ENCODE measurements around the gene VCAN. TPM values are rescaled to one million over a fixed set of nuclear protein-coding genes. Genes with fewer than 3 reads are reported as not detected.

Gene VCAN
- total and polyA plus RNA-seq, 2 experiments from 2014 or later: 98.5 to 327 TPM

GRCh38 chr5:83595217-83595616 is 123.7 kb downstream of the VCAN start:
- in situ Hi-C loops (cut with MboI): no loop called here
- no peak for DNase-seq
- H3F3A ChIP-seq (ENCODE audit: insufficient read depth): no peaks in the 10 kb centered on the region
- no peak overlapping the region for H2AFZ ChIP-seq
- 91 to 97% methylated on average over 3 of the region's 3 CpGs for WGBS, 2 experiments (ENCODE audit: low coverage in 1 of 2, low lambda C conversion rate in 2 of 2, missing lambda C conversion rate in 2 of 2)
- 0 out of 2 replicates have a peak, but pooled peaks cover 4% of the 10 kb centered on the region for H3K27me3 ChIP-seq (replicated peaks; ENCODE audit: insufficient read depth)
- no peak overlapping the region for H3K27ac ChIP-seq
- no peaks in the 10 kb centered on the region for H3K9me2 ChIP-seq (ENCODE audit: insufficient read depth)
- no peak overlapping the region for H3K4me2 ChIP-seq (ENCODE audit: unreplicated experiment)
- TF ChIP-seq EZH2 (IDR thresholded peaks at IDR 0.05; ENCODE audit: insufficient read depth, poor library complexity, severe bottlenecking) (no peak), EZH2phosphoT487 (IDR thresholded peaks at IDR 0.05; ENCODE audit: insufficient read depth, low read depth) (no peak)
- H3K4me3 ChIP-seq: no peak overlapping the region
- no peaks in the 10 kb centered on the region for H4K20me1 ChIP-seq (ENCODE audit: insufficient read depth)
- no peaks in the 10 kb centered on the region for H3K36me3 ChIP-seq (ENCODE audit: low read depth)
- H3K4me1 ChIP-seq (ENCODE audit: insufficient read depth): no peaks in the 10 kb centered on the region
- H3K9me3 ChIP-seq (ENCODE audit: low read depth): no peaks in the 10 kb centered on the region
- no peaks in the 10 kb centered on the region for H3K79me2 ChIP-seq (ENCODE audit: insufficient read depth)
- H3K9ac ChIP-seq: no peak overlapping the region

- Histone ChIP-seq H3F3A (ENCODE audit: insufficient read depth) (no peaks in the 10 kb centered on the region), H3K4me3 (no peak overlapping the region), H2AFZ (no peak overlapping the region), H3K9ac (no peak overlapping the region), H3K27ac (no peak overlapping the region), H3K27me3 (replicated peaks; ENCODE audit: insufficient read depth) (peaks cover 10% of the 10 kb centered on the region; the same call in 1 of the 2 replicates), H3K9me3 (ENCODE audit: low read depth) (no peaks in the 10 kb centered on the region), H3K36me3 (ENCODE audit: low read depth) (no peaks in the 10 kb centered on the region), H3K4me1 (ENCODE audit: insufficient read depth) (no peaks in the 10 kb centered on the region), H3K4me2 (ENCODE audit: unreplicated experiment) (no peak overlapping the region), H3K79me2 (ENCODE audit: insufficient read depth) (no peaks in the 10 kb centered on the region), H4K20me1 (ENCODE audit: insufficient read depth) (no peaks in the 10 kb centered on the region), H3K9me2 (ENCODE audit: insufficient read depth) (no peaks in the 10 kb centered on the region)
- WGBS, 2 experiments (ENCODE audit: low coverage in 1 of 2, low lambda C conversion rate in 2 of 2, missing lambda C conversion rate in 2 of 2): 15 to 21% methylated on average over 3 of the region's 3 CpGs
- DNase-seq: peak; percentile 66
- in situ Hi-C loops (cut with MboI): no loop called here
- TF ChIP-seq EZH2 (IDR thresholded peaks at IDR 0.05; ENCODE audit: insufficient read depth, poor library complexity, severe bottlenecking) (no peak), EZH2phosphoT487 (IDR thresholded peaks at IDR 0.05; ENCODE audit: insufficient read depth, low read depth) (no peak)
Measured at GRCh38 chr5:83608122-83608521, 136.6 kb downstream of the VCAN start.

GRCh38 chr5:83614841-83615240 is 143.3 kb downstream of the VCAN start:
- Histone ChIP-seq H3K9ac (no peak overlapping the region), H3K4me1 (ENCODE audit: insufficient read depth) (no peaks in the 10 kb centered on the region), H2AFZ (no peak overlapping the region), H3K4me3 (no peak overlapping the region), H3K27ac (no peak overlapping the region), H4K20me1 (ENCODE audit: insufficient read depth) (no peaks in the 10 kb centered on the region), H3K9me3 (ENCODE audit: low read depth) (no peaks in the 10 kb centered on the region), H3F3A (ENCODE audit: insufficient read depth) (no peaks in the 10 kb centered on the region), H3K27me3 (replicated peaks; ENCODE audit: insufficient read depth) (peaks cover 7% of the 10 kb centered on the region; the same call in 1 of the 2 replicates), H3K9me2 (ENCODE audit: insufficient read depth) (no peaks in the 10 kb centered on the region), H3K4me2 (ENCODE audit: unreplicated experiment) (no peak overlapping the region), H3K36me3 (ENCODE audit: low read depth) (no peaks in the 10 kb centered on the region), H3K79me2 (ENCODE audit: insufficient read depth) (no peaks in the 10 kb centered on the region)
- TF ChIP-seq EZH2 (IDR thresholded peaks at IDR 0.05; ENCODE audit: insufficient read depth, poor library complexity, severe bottlenecking): no peak
- no peak for TF ChIP-seq EZH2phosphoT487 (IDR thresholded peaks at IDR 0.05; ENCODE audit: insufficient read depth, low read depth)
- in situ Hi-C loops (cut with MboI): no loop called here
- DNase-seq: no peak

GRCh38 chr5:83628360-83628759 is 156.8 kb downstream of the VCAN start:
- no peaks in the 10 kb centered on the region for H3K9me3 ChIP-seq (ENCODE audit: low read depth)
- 35 to 36% methylated on average over 2 of the region's 2 CpGs for WGBS, 2 experiments (ENCODE audit: low coverage in 1 of 2, low lambda C conversion rate in 2 of 2, missing lambda C conversion rate in 2 of 2)
- no peak overlapping the region for H3K9ac ChIP-seq
- 0 out of 2 replicates have a peak, but pooled peaks cover 7% of the 10 kb centered on the region for H3F3A ChIP-seq (ENCODE audit: insufficient read depth)
- H3K27ac ChIP-seq: no peak overlapping the region
- TF ChIP-seq EZH2 (IDR thresholded peaks at IDR 0.05; ENCODE audit: insufficient read depth, poor library complexity, severe bottlenecking): no peak
- no peak for TF ChIP-seq EZH2phosphoT487 (IDR thresholded peaks at IDR 0.05; ENCODE audit: insufficient read depth, low read depth)
- no peak for DNase-seq
- no peaks in the 10 kb centered on the region for H3K9me2 ChIP-seq (ENCODE audit: insufficient read depth)
- H3K4me3 ChIP-seq: no peak overlapping the region
- H3K27me3 ChIP-seq (replicated peaks; ENCODE audit: insufficient read depth): no peaks in the 10 kb centered on the region
- no peaks in the 10 kb centered on the region for H4K20me1 ChIP-seq (ENCODE audit: insufficient read depth)
- H3K36me3 ChIP-seq (ENCODE audit: low read depth): no peaks in the 10 kb centered on the region
- in situ Hi-C loops (cut with MboI): no loop called here
- H3K4me1 ChIP-seq (ENCODE audit: insufficient read depth): peaks cover 13% of the 10 kb centered on the region
- no peak overlapping the region for H2AFZ ChIP-seq
- H3K79me2 ChIP-seq (ENCODE audit: insufficient read depth): no peaks in the 10 kb centered on the region
- H3K4me2 ChIP-seq (ENCODE audit: unreplicated experiment): no peak overlapping the region

Other genes starting within 250 kb of the VCAN start
- gene HAPLN1, start 249.1 kb downstream of the VCAN start, total RNA-seq (2014; rRNA removed; shearing (Covaris generic)): 49.7 and 69.6 TPM in 2 replicates
- gene HAPLN1, start 249.1 kb downstream of the VCAN start, polyA plus RNA-seq (2016; fragmentation: Nextera tagmentation; extraction: Ambion mirVana): 77.6 and 78.4 TPM in 2 replicates